Gastrocnemius medialis (tissue), 4 donors: ENCODE data around the gene HSPB8.

Source experiments
- POLR2A ChIP-seq, 2 donors: fragments of 450-650 bp; IDR thresholded peaks; one replicate each; pipeline ENCODE4 v1.6.1; 2017; ENCODE audit warnings: antibody characterized with exemption in 2 of 2, mild to moderate bottlenecking in 2 of 2, moderate library complexity in 2 of 2
- TF ChIP-seq, protein P1 (sequence below), 5 experiments: fragments of 450-650 bp in 3 of 5; fragments of 200-600 bp in 2 of 5; sonication (generic) in 2 of 5; IDR thresholded peaks in 4 of 5; conservative IDR thresholded peaks in 1 of 5; 1 replicate in 4 of 5; 2 replicates in 1 of 5; pipeline ENCODE4 v1.5.1; 2016 to 2019; ENCODE audit warnings: antibody characterized with exemption in 5 of 5, mild to moderate bottlenecking in 3 of 5, moderate library complexity in 3 of 5

DNA sequence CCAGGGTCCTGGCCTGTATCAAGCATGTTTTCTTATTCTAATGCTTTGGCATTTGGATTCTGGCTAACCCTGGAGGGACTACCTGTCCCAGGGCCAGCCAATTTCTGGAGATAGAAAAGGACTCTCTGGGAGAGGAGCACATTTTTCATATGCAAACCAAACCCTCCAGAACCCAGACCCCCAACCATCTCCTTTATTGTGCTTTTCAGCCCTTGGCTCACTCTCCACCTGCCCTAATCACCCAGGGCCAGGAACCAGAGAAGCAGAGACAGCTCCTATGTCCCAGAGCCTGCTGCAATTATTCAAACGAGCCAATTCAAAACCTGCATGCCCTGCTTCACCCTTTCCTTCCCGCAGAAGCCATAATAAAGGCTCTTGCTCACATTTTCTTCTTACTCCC, 23.8 kb downstream of the HSPB8 start:
- TF ChIP-seq, protein P1, sequence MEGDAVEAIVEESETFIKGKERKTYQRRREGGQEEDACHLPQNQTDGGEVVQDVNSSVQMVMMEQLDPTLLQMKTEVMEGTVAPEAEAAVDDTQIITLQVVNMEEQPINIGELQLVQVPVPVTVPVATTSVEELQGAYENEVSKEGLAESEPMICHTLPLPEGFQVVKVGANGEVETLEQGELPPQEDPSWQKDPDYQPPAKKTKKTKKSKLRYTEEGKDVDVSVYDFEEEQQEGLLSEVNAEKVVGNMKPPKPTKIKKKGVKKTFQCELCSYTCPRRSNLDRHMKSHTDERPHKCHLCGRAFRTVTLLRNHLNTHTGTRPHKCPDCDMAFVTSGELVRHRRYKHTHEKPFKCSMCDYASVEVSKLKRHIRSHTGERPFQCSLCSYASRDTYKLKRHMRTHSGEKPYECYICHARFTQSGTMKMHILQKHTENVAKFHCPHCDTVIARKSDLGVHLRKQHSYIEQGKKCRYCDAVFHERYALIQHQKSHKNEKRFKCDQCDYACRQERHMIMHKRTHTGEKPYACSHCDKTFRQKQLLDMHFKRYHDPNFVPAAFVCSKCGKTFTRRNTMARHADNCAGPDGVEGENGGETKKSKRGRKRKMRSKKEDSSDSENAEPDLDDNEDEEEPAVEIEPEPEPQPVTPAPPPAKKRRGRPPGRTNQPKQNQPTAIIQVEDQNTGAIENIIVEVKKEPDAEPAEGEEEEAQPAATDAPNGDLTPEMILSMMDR (IDR thresholded peaks at IDR 0.05 in 4 of 5, conservative IDR thresholded peaks at IDR 0.05 in 1 of 5): no peak
- TF ChIP-seq POLR2A (IDR thresholded peaks at IDR 0.05): no peak
